NT2/D1 (cell line): ENCODE results near the gene NRF1.
"Not testable (repeated sequence)": the region's sequence is repeated elsewhere in the genome, so short reads cannot be mapped to it uniquely, and the experiment has no call there.

Source experiments
- DNase-seq: peaks from one replicate; pipeline ENCODE4 v3.0.0-alpha.2; 2011; ENCODE audit warnings: low read depth, low spot score
- H3K27me3 ChIP-seq: 2 replicates; pipeline ENCODE4 v1.6.0; 2011; ENCODE audit warnings: mild to moderate bottlenecking; ENCODE audit not compliant: insufficient read length, insufficient read depth
- H3K36me3 ChIP-seq: 2 replicates; pipeline ENCODE4 v1.6.1; 2011; ENCODE audit warnings: mild to moderate bottlenecking, low read length, mixed read lengths; ENCODE audit not compliant: insufficient read depth, insufficient read length
- H3K4me1 ChIP-seq: 2 replicates; pipeline ENCODE4 v1.5.1; 2011; ENCODE audit not compliant: insufficient read depth, insufficient read length
- H3K4me3 ChIP-seq: 2 replicates; pipeline ENCODE4 v1.5.1; 2011; ENCODE audit warnings: low read depth; ENCODE audit not compliant: insufficient read length
- H3K9ac ChIP-seq: 2 replicates; pipeline ENCODE4 v1.6.0; 2011; ENCODE audit warnings: low read depth; ENCODE audit not compliant: insufficient read length
- H3K9me3 ChIP-seq: 2 replicates; pipeline ENCODE4 v1.5.1; 2011; ENCODE audit warnings: mild to moderate bottlenecking, low read length; ENCODE audit not compliant: insufficient read depth
- SUZ12 ChIP-seq: IDR thresholded peaks from 2 replicates; pipeline ENCODE4 v1.6.1; 2011; ENCODE audit not compliant: insufficient read length, insufficient read depth; ENCODE audit errors: extremely low read depth
- YY1 ChIP-seq: IDR thresholded peaks from 2 replicates; pipeline ENCODE4 v1.6.1; 2011; ENCODE audit not compliant: insufficient read length, insufficient read depth
- ZNF274 ChIP-seq: IDR thresholded peaks from 2 replicates; pipeline ENCODE4 v1.6.1; 2011; ENCODE audit warnings: mild to moderate bottlenecking, low read depth, low read length

The NRF1 gene

GRCh38 chr7:129652914-129653313, 41.4 kb downstream of the NRF1 start:
- Histone ChIP-seq H3K4me3 (no peak overlapping the region), H3K9me3 (no peaks in the 10 kb centered on the region), H3K27me3 (no peaks in the 10 kb centered on the region), H3K4me1 (no peaks in the 10 kb centered on the region), H3K9ac (no peak overlapping the region), H3K36me3 (peaks cover 9% of the 10 kb centered on the region)
- DNase-seq: no peak
- no peak for TF ChIP-seq YY1
- no peak for TF ChIP-seq ZNF274
- no peak for TF ChIP-seq SUZ12

GRCh38 chr7:129655811-129656210, 44.3 kb downstream of the NRF1 start:
- Histone ChIP-seq H3K9me3 (peaks cover 21% of the 10 kb centered on the region; the same call in 1 of the 2 replicates), H3K4me3 (no peak overlapping the region), H3K9ac (no peak overlapping the region), H3K27me3 (no peaks in the 10 kb centered on the region), H3K4me1 (no peaks in the 10 kb centered on the region), H3K36me3 (peaks cover 27% of the 10 kb centered on the region)
- DNase-seq: no peak
- no peak for TF ChIP-seq YY1
- no peak for TF ChIP-seq ZNF274
- no peak for TF ChIP-seq SUZ12

GRCh38 chr7:129657363-129657762, 45.8 kb downstream of the NRF1 start:
- no peak overlapping the region for H3K4me3 ChIP-seq
- no peak for DNase-seq
- H3K36me3 ChIP-seq: peaks cover 34% of the 10 kb centered on the region

GRCh38 chr7:129659907-129660306, 48.4 kb downstream of the NRF1 start:
- peaks cover 39% of the 10 kb centered on the region for H3K9me3 ChIP-seq
- H3K27me3 ChIP-seq, H3K4me3 ChIP-seq, DNase-seq, H3K4me1 ChIP-seq, H3K9ac ChIP-seq: not testable (repeated sequence)
- peaks cover 34% of the 10 kb centered on the region for H3K36me3 ChIP-seq

More at GRCh38 chr7:129657363-129657762, 45.8 kb downstream of the NRF1 start:
- peaks cover 37% of the 10 kb centered on the region for H3K9me3 ChIP-seq
- no peaks in the 10 kb centered on the region for H3K27me3 ChIP-seq
- TF ChIP-seq SUZ12 (no peak), YY1 (no peak), ZNF274 (no peak)
- H3K9ac ChIP-seq: no peak overlapping the region
- H3K4me1 ChIP-seq: no peaks in the 10 kb centered on the region

GRCh38 chr7:129661645-129662182, 50.2 kb downstream of the NRF1 start:
- Histone ChIP-seq H3K36me3 (peaks cover 34% of the 10 kb centered on the region), H3K4me3 (no peak overlapping the region), H3K27me3 (no peaks in the 10 kb centered on the region), H3K9me3 (peaks cover 39% of the 10 kb centered on the region), H3K4me1 (no peaks in the 10 kb centered on the region), H3K9ac (no peak overlapping the region)
- DNase-seq: no peak
- no peak for TF ChIP-seq SUZ12
- TF ChIP-seq YY1: no peak
- no peak for TF ChIP-seq ZNF274

- H3K4me3 ChIP-seq, H3K27me3 ChIP-seq, H3K4me1 ChIP-seq, DNase-seq, H3K9ac ChIP-seq: not testable (repeated sequence)
- Histone ChIP-seq H3K36me3 (peaks cover 27% of the 10 kb centered on the region), H3K9me3 (peaks cover 37% of the 10 kb centered on the region)
These were observed 51.7 kb downstream of the NRF1 start for GRCh38 chr7:129663240-129663639.

- Histone ChIP-seq H3K36me3 (peaks cover 22% of the 10 kb centered on the region), H3K9ac (no peak overlapping the region), H3K27me3 (no peaks in the 10 kb centered on the region), H3K9me3 (peaks cover 28% of the 10 kb centered on the region), H3K4me3 (no peak overlapping the region), H3K4me1 (no peaks in the 10 kb centered on the region)
- TF ChIP-seq YY1 (no peak), SUZ12 (no peak), ZNF274 (no peak)
- DNase-seq: no peak
These were observed 52.8 kb downstream of the NRF1 start for GRCh38 chr7:129664029-129665012.
